HepG2 (cell line): ENCODE data around the gene CKB.

Experiments used
- BORCS8-MEF2B ChIP-seq: sonication (generic); formaldehyde crosslinking; IDR thresholded peaks from 2 replicates; pipeline ENCODE4 v1.8.0; 2022; ENCODE audit warnings: mild to moderate bottlenecking, missing genetic modification reagents
- NCOA2 ChIP-seq: sonication (generic); formaldehyde crosslinking; IDR thresholded peaks from 2 replicates; pipeline ENCODE4 v1.8.0; 2022; ENCODE audit warnings: inconsistent platforms
- SPEN ChIP-seq: sonication (generic); formaldehyde crosslinking; IDR thresholded peaks from 2 replicates; pipeline ENCODE4 v1.5.1; 2020; ENCODE audit warnings: low read depth, mild to moderate bottlenecking, missing genetic modification reagents
- ZNF10 ChIP-seq: sonication (generic); formaldehyde crosslinking; IDR thresholded peaks from 2 replicates; pipeline ENCODE4 v1.4.0; 2020; ENCODE audit warnings: mild to moderate bottlenecking, low read depth, missing genetic modification reagents, borderline replicate concordance
- ZNF430 ChIP-seq: sonication (generic); formaldehyde crosslinking; IDR thresholded peaks from 2 replicates; pipeline ENCODE4 v1.9.0; 2021; ENCODE audit warnings: mild to moderate bottlenecking, missing genetic modification reagents
- ZNF878 ChIP-seq: sonication (generic); formaldehyde crosslinking; IDR thresholded peaks from 2 replicates; pipeline ENCODE4 v1.8.1; 2023; ENCODE audit warnings: mild to moderate bottlenecking, missing genetic modification reagents, moderate library complexity
- TF ChIP-seq, protein P1 (sequence below): sonication (generic); formaldehyde crosslinking; IDR thresholded peaks from 2 replicates; pipeline ENCODE4 v1.4.0; 2020; ENCODE audit warnings: mild to moderate bottlenecking, missing genetic modification reagents
- TF ChIP-seq, protein P2 (sequence below): sonication (generic); formaldehyde crosslinking; IDR thresholded peaks from 2 replicates; pipeline ENCODE4 v1.5.0; 2020; ENCODE audit warnings: mild to moderate bottlenecking, missing genetic modification reagents, moderate library complexity

DNA sequence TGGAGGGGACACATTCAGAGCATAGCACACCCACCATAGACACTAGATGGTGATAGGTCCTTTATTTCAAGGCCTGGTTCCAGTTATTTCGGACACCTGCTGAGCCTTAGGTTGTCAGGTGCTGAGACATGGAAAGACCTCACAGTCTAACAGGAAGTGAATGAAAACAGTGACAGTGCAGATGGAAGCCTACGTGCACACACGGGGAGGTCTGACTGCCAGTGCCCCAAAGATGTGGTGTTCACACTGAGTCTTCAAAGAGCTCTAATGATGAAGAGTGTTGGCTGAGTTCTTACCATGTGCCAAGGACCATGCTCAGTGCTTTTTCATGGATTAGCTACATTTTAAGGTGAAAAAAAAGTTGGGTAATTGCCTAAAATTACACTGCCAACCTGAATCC lies 46.6 kb downstream of the CKB start:
- TF ChIP-seq SPEN (no peak), ZNF10 (CRISPR knock-in tag) (no peak), ZNF878 (CRISPR knock-in tag) (no peak), BORCS8-MEF2B (CRISPR knock-in tag) (no peak), NCOA2 (CRISPR knock-in tag) (no peak), ZNF430 (no peak)
- TF ChIP-seq, protein P1, sequence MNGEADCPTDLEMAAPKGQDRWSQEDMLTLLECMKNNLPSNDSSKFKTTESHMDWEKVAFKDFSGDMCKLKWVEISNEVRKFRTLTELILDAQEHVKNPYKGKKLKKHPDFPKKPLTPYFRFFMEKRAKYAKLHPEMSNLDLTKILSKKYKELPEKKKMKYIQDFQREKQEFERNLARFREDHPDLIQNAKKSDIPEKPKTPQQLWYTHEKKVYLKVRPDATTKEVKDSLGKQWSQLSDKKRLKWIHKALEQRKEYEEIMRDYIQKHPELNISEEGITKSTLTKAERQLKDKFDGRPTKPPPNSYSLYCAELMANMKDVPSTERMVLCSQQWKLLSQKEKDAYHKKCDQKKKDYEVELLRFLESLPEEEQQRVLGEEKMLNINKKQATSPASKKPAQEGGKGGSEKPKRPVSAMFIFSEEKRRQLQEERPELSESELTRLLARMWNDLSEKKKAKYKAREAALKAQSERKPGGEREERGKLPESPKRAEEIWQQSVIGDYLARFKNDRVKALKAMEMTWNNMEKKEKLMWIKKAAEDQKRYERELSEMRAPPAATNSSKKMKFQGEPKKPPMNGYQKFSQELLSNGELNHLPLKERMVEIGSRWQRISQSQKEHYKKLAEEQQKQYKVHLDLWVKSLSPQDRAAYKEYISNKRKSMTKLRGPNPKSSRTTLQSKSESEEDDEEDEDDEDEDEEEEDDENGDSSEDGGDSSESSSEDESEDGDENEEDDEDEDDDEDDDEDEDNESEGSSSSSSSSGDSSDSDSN (CRISPR knock-in tag): no peak
- TF ChIP-seq, protein P2, sequence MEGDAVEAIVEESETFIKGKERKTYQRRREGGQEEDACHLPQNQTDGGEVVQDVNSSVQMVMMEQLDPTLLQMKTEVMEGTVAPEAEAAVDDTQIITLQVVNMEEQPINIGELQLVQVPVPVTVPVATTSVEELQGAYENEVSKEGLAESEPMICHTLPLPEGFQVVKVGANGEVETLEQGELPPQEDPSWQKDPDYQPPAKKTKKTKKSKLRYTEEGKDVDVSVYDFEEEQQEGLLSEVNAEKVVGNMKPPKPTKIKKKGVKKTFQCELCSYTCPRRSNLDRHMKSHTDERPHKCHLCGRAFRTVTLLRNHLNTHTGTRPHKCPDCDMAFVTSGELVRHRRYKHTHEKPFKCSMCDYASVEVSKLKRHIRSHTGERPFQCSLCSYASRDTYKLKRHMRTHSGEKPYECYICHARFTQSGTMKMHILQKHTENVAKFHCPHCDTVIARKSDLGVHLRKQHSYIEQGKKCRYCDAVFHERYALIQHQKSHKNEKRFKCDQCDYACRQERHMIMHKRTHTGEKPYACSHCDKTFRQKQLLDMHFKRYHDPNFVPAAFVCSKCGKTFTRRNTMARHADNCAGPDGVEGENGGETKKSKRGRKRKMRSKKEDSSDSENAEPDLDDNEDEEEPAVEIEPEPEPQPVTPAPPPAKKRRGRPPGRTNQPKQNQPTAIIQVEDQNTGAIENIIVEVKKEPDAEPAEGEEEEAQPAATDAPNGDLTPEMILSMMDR (CRISPR knock-in tag): no peak
